ENCODE measurements around the gene FGF19.

The FGF19 gene

GRCh38 chr11:69667619-69668604 lies 35.9 kb downstream of the FGF19 start:
- DNase-seq = no peak

DNA sequence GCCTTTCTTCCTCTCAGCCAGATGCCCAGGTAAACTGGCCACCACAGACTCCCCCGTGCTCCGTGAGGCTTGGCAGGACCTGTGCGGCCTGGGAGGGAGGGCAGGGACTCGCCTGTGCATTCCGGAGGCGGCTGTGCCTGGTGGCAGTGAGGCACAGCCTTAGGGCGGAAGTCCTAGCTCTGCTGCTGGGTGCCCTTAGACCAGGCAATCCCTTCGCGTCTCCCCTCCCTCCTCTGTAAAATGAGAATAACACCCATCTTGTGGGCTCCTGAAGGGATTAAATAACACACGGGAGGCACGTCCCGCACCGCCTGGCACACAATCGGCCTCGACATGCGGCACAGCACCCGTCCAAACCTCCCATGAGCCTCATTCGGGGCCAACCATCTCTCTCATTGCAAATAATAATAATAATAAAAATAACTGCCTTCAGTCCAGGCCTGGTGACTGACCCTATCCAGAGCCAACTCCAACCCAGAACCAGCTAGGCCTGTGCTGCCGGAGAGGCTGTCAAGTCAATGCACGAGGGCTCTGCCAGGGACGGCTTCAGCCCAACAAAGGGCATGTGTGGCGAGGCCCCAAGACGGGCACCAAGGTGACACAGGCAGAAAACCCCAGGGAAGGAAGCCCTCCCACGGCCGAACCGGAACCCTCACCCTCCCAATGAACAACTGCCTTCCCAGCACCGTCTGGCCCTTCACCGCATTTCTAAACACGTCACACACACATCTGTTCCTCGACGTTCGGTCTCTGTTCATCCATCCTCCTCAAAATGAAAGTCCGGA lies 36.9 kb downstream of the FGF19 start:
- DNase-seq = no peak

DNA sequence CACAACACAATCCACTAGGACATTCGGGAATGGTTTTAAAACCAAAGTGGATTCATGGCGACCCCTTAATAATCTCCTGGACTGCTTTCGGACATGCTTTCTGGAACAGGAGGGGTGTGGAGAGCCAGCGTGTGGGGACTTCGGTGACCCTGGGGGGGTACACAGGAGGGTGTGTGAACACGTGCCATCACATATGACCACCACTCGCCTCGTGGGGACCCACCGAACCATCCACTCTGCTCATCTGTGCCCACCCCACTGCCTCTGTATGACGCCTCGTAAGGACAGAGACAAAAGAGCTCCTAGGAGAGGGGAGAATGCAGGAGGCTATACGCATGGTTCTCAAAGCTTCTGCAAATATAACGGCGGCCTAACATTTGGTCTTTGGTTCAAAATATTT lies 37.6 kb downstream of the FGF19 start:
- no peak for DNase-seq

GRCh38 chr11:69665669-69666068 lies 38.2 kb downstream of the FGF19 start:
- no peak for DNase-seq

- DNase-seq = no peak
These were observed 38.9 kb downstream of the FGF19 start for GRCh38 chr11:69664901-69665300.

GRCh38 chr11:69664103-69664775 lies 39.6 kb downstream of the FGF19 start:
- DNase-seq = no peak

GRCh38 chr11:69663326-69663725 lies 40.5 kb downstream of the FGF19 start:
- DNase-seq = no peak

GRCh38 chr11:69662806-69663205 lies 41.0 kb downstream of the FGF19 start:
- DNase-seq = no peak

DNA sequence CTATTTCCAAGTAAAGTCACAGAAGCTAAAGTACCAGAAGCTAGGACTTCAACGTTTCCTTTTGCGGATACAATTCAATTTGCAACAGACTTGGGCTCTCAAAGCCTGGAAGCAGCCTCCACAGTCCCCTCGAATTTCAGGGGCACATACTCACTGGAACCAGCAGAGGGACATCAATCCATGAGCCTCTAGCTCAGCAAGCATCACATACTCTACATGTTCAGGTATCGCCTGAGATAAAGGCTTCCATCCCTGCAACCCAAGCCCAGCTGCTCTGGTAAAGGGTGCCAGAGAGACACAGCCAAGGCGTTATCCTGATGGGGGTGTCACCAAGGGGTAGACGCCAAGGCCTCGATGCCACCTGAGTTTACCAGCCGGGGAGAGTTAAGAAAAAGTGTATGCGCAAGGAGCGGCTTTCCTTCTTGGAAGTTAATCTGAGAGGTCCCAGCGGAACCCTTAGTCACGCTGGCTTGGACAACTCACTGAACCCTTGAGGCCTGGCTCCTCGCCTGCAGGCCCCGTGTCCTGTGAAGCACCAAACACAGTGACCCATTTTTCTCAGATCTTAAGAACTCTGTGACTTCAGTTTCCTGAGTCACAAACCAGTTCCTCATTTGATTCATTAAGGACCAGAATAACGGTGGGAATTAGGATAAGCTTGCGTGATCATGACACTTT lies 41.7 kb downstream of the FGF19 start:
- DNase-seq = no peak

- DNase-seq = no peak
These were observed 42.5 kb downstream of the FGF19 start for GRCh38 chr11:69661413-69661715.

DNA sequence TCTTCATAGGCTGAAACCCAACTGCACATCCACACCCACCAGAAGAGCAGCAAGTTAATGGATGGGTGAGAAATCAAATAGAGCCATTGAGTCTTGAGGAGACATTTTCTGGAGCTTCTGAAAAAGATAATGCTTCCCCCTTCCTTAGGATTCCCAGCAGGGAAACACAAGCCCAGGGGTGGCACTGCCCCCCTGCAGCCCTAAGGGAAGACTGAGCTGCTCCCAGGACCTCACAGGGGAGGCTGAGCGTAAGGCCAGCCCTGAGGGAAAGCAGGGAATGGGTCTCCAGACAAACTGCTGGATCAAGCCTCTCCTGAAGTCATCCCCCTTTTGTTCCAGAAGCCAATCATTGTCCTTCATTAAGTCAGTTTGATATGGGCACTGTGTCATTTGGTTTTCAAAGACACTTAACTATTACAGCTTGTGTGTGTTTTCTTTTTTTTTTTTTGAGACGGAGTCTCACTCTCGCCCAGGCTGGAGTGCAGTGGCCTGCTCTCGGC lies 43.8 kb downstream of the FGF19 start:
- no peak for DNase-seq

DNA sequence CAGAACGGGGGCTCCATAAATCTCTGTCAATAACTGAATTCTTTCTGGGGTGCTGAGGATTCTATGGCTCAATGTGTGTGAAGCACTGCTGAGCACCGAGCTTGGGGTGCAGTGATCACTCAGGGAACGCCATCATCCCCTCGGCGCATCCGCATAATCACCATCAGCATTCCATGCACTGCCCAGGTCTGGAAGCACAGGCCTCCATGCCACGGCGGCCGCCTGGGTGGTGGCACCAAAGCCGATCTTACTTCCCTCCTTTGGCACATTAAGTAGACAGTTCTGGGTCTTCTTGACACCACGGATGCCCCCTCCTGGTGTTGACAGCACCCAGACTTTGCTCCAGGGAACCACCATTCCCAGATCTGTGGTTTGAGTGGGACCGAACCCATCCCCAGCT lies 44.2 kb downstream of the FGF19 start:
- DNase-seq = no peak

GRCh38 chr11:69658626-69659450 lies 45.0 kb downstream of the FGF19 start:
- no peak for DNase-seq

DNA sequence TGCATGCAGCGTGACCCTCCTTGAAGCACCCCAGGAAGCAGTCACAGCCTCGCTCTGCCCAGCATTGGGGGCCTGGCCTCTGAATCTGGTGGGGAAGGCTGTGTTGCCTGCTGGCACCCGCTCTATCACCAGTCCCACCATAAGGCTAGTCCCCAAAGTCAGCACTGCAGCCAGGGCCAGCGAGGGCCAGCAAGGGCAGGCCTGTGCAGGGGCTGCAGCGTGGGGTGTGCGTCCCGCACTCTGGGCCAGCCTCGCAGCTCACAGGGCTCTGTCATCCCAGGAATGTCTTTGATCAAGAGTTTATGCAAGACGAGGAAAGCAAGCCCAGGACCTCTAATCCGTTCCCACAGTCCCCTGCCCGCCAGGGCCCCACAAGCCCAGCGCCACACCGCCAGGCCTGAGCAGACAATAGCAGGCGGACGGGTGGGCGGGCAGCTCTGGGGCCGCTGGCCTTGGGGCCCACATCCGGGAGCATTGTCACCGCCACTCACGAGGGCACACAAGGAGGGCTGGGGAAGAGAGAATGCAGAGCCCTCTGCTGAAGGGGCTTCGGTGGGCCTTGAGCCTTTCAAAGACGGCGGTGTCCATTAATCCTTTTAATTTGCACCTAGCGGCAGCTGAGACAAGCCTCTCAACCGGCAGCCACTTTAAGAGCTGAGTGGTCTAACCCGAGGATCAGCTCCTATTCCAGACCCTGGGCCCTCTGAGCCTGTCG lies 45.8 kb downstream of the FGF19 start:
- DNase-seq = no peak

GRCh38 chr11:69657456-69657910 lies 46.3 kb downstream of the FGF19 start:
- no peak for DNase-seq

- DNase-seq = no peak
These were observed 47.0 kb downstream of the FGF19 start for GRCh38 chr11:69656536-69657455.

DNA sequence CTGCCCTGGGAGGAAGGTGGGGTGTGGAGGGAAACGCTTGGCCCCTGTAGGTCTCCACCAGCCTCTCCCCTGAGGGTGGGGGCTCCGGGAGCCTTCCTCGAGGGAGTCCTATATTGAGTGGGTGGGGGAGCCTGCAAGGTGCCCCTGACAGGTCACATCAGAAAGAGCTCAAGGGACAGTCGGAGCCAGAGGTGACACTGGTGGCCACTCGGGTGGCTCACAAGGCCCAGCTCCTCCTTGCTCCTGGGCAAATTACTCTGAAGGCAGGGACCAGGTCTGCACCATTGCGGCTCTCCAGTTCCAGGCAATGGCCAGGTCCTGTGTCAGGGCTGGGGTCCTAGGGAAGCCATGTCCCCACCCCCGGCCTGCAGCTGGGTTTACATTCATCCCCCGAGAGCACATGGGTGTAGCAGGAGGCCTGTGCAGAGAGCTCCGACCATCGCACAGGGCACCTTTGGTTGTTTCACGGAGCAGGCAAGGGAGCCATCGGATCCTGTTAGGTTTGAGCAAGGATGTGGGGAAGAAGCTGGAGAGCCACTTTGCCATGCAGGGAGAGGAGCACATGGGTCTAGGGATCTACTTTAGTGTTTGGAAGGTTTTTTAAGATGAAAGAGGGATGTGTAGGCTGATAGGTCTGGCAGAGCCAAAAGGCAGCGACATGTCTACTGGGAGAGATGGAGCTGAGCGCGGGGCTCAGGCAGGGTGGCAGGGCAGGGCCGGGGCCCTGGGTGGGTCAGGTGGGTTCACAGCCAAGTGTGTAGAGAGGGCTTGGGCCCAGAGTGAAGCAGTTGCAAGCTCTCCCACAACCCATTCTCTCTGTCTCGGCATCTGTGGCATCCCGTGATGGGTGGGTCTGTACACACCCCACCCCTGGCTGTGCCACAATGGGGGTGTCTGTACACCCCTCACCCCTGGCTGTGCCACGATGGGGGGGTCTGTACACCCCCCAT lies 48.1 kb downstream of the FGF19 start:
- no peak for DNase-seq

DNA sequence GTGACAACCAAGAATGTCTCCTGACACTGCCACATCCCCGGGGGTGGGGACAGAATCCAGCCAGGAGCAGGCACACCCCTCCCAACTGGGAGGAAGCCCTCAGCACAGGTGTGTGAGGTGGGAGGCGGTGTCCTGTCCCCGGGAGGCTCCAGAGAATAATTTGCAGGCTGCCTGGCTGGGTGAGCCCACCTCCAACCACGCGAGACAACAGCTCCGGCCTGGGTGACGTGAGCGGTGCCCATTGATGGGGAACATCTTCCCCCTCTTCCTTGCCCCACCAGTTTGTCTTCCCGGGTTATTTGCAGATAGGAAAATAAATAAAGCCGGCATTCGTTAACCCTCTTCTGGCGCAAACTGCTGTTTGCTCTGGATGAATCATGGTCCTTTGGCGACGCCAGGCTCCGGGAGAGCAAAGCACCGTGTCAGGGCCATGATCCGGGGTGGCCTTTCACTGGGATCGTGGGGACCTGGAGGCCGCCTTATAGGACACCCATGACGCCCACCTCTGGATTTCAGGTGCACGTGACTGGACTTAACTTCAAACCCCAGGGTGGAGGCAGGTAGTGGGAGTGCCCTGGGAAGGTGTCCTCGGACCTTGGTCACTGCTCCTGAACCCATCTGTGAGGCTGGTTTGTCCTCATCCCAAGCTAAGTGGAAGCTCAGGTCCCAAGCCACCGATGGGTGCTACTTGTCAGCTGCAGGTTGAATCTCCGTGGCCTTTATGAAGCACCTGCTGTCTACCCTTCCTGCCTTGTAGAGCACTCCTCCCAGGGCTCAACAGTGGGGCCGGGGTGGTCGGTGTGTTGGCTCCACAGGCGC lies 49.0 kb downstream of the FGF19 start:
- no peak for DNase-seq

Measured in stimulated activated CD4-positive, alpha-beta T cell treated with anti-CD3 and anti-CD28 coated beads, Interleukin-1b, Interleukin-23, amount 100 ng/mL, for 48 hours (primary cell).